Measurements from ENCODE around the gene DNAJC7. TPM values are rescaled to one million over a fixed set of nuclear protein-coding genes. Genes with fewer than 3 reads are reported as not detected.

Gene DNAJC7
- total and polyA plus RNA-seq, 9 of the 15 experiments (the other 6 are each of a cell fraction or from before 2014, with no cell fraction given), result 85.8 to 262 (median 157) TPM

GRCh38 chr17:42023524-42024349, 6.5 kb upstream of the DNAJC7 start (continued):
- TF ChIP-seq STAT5A (IDR thresholded peaks at IDR 0.05; ENCODE audit: borderline replicate concordance, low read length) (no peak), RFX7 (CRISPR knock-in tag; IDR thresholded peaks at IDR 0.05) (no peak), PHTF2 (CRISPR knock-in tag; IDR thresholded peaks at IDR 0.05) (no peak), ZNF197 (CRISPR knock-in tag; IDR thresholded peaks at IDR 0.05; ENCODE audit: low read depth) (no peak), REST (IDR thresholded peaks at IDR 0.05; ENCODE audit: borderline replicate concordance) (no peak), REST (CRISPR knock-in tag; IDR thresholded peaks at IDR 0.05; ENCODE audit: low read depth) (no peak), NFIC (IDR thresholded peaks at IDR 0.05) (no peak), DIDO1 (tag; IDR thresholded peaks at IDR 0.05; ENCODE audit: low read depth) (no peak), ZNF263 (CRISPR knock-in tag; IDR thresholded peaks at IDR 0.05; ENCODE audit: borderline replicate concordance) (no peak), THAP12 (CRISPR knock-in tag; IDR thresholded peaks at IDR 0.05) (no peak), SMAD2 (IDR thresholded peaks at IDR 0.05; ENCODE audit: low read depth, low read length) (no peak), ZNF253 (CRISPR knock-in tag; conservative IDR thresholded peaks at IDR 0.05) (no peak), PHF20 (IDR thresholded peaks at IDR 0.05; ENCODE audit: partially characterized antibody) (no peak), SMAD3 (CRISPR knock-in tag; conservative IDR thresholded peaks at IDR 0.05) (peak; percentile 60), ZNF75A (CRISPR knock-in tag; IDR thresholded peaks at IDR 0.05) (no peak), FOXP1 (CRISPR knock-in tag; IDR thresholded peaks at IDR 0.05) (no peak), TAF7 (tag; IDR thresholded peaks at IDR 0.05) (no peak), ZNF239 (CRISPR knock-in tag; IDR thresholded peaks at IDR 0.05) (peak; percentile 78), HOXB6 (CRISPR knock-in tag; IDR thresholded peaks at IDR 0.05; ENCODE audit: borderline replicate concordance) (no peak), CBX3 (IDR thresholded peaks at IDR 0.05; ENCODE audit: borderline replicate concordance in 1 of 2, low read length in 2 of 2) (no peak)
